ENCODE measurements around the gene MEIS2. TPM values are rescaled to one million over a fixed set of nuclear protein-coding genes. Genes with fewer than 3 reads are reported as not detected.

Gene MEIS2
- total and polyA plus RNA-seq, 2 donors (not counting 3 experiments of a cell fraction or from before 2014, with no cell fraction given): 22.5 to 26.2 TPM

DNA sequence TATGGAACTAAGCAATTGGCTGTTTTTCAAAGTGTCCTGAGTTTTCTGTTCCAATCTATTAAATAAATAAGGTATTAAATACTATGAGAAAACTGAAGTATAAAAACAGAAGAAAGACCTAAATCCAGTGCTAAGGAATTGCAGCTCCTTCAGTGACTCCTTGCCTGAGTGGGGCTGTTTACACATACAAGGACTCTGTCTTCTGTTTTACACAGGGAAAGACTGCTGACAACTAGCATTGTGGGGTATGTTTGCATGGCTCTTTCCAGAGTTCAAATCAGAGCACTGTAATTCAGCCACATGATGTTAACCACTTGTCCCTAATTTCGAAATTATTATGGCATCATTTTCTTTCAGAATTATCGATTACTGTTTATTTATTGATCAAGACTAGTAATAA, 31.3 kb upstream of the MEIS2 start:
- CTCF ChIA-PET: interaction anchor here (0.9 to 4.9 kb wide), 5 partner anchors 8 to 1843 kb away, joined by 3 to 77 read pairs (median 3); no protein-coding TSS in a partner anchor
- no peaks in the 10 kb centered on the region for H3K79me2 ChIP-seq (ENCODE audit: control insufficient read depth, insufficient read depth, low read length)
- H3K4me2 ChIP-seq (ENCODE audit: insufficient read depth, low read length): no peak overlapping the region
- H3K9me3 ChIP-seq (replicated peaks; ENCODE audit: control insufficient read depth, insufficient read depth, low read length): no peaks in the 10 kb centered on the region
- H3K27ac ChIP-seq (ENCODE audit: insufficient read depth, low read depth, low read length): no peak overlapping the region
- FAIRE-seq (no peak), DNase-seq (ENCODE audit: low read depth, low spot score) (no peak)
- H3K9me1 ChIP-seq (replicated peaks; ENCODE audit: control insufficient read depth, extremely low read depth, insufficient read depth, low read length): no peaks in the 10 kb centered on the region
- POLR2A ChIA-PET: no interaction called here
- TF ChIP-seq JUN (IDR thresholded peaks at IDR 0.05; ENCODE audit: borderline replicate concordance, insufficient read depth, insufficient read length, low read depth) (no peak), MYC (IDR thresholded peaks at IDR 0.05; ENCODE audit: low read depth, low read length) (no peak)
- TF ChIP-seq, protein P1, sequence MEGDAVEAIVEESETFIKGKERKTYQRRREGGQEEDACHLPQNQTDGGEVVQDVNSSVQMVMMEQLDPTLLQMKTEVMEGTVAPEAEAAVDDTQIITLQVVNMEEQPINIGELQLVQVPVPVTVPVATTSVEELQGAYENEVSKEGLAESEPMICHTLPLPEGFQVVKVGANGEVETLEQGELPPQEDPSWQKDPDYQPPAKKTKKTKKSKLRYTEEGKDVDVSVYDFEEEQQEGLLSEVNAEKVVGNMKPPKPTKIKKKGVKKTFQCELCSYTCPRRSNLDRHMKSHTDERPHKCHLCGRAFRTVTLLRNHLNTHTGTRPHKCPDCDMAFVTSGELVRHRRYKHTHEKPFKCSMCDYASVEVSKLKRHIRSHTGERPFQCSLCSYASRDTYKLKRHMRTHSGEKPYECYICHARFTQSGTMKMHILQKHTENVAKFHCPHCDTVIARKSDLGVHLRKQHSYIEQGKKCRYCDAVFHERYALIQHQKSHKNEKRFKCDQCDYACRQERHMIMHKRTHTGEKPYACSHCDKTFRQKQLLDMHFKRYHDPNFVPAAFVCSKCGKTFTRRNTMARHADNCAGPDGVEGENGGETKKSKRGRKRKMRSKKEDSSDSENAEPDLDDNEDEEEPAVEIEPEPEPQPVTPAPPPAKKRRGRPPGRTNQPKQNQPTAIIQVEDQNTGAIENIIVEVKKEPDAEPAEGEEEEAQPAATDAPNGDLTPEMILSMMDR (IDR thresholded peaks at IDR 0.05; ENCODE audit: extremely low read depth in 1 of 2, insufficient read depth in 1 of 2, low read depth in 1 of 2, low read length in 2 of 2): no peak
- H3K36me3 ChIP-seq (ENCODE audit: control insufficient read depth in 2 of 2, extremely low read depth in 1 of 2, insufficient read depth in 2 of 2, low read length in 2 of 2): no peaks in the 10 kb centered on the region
- dilution Hi-C loops (cut with MboI; ENCODE audit: extremely low pct_ligation_motif_present, low sequenced_read_pairs) (no loop called here), intact Hi-C loops (cut with micrococcal nuclease) (loop anchor here (5.0 to 10.0 kb wide), 2 partner anchors 489 to 1847 kb away; no protein-coding TSS in a partner anchor)
- H2AFZ ChIP-seq (ENCODE audit: low read depth, low read length): no peak overlapping the region
- peaks cover 20 to 38% of the 10 kb centered on the region in 2 experiments for H3K27me3 ChIP-seq (ENCODE audit: control insufficient read depth in 2 of 2, insufficient read depth in 2 of 2, low read length in 2 of 2)
- no peaks in the 10 kb centered on the region for H4K20me1 ChIP-seq (replicated peaks; ENCODE audit: control insufficient read depth, extremely low read depth, insufficient read depth, low read length)
- BruUV-seq (replicated peaks): no TSS peak
- H3K4me1 ChIP-seq (ENCODE audit: control insufficient read depth, extremely low read depth, insufficient read depth, low read length): no peaks in the 10 kb centered on the region
- H3K9ac ChIP-seq (replicated peaks; ENCODE audit: extremely low read depth, insufficient read depth, low read length): no peak overlapping the region
- no peak overlapping the region for H3K4me3 ChIP-seq (replicated peaks in 1 of 3; ENCODE audit: insufficient read depth in 1 of 3, low read depth in 1 of 3, low read length in 3 of 3)

DNA sequence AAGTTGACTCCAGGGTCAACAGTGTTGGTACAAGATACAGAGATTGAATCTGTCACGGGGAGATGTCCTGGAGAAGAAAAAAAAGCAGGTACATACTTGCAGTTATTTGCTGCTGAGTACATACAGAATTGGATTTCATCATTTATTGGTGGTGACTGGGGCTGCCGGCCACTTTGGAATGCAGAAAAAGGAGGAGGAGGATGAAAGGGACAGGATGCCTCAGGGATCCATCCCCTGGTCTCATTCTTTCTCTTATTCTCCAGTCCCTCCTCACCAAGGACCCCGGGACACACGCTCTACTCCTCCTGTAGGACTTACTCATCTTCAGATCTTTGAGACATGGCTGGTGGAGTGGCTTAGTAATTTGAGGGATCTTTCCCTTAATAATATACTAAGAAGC, 30.0 kb upstream of the MEIS2 start:
- intact Hi-C loops (cut with micrococcal nuclease): loop anchor here (5.0 to 10.0 kb wide), 2 partner anchors 488 to 1846 kb away; no protein-coding TSS in a partner anchor
- H3K36me3 ChIP-seq (ENCODE audit: control insufficient read depth in 2 of 2, extremely low read depth in 1 of 2, insufficient read depth in 2 of 2, low read length in 2 of 2): no peaks in the 10 kb centered on the region
- H3K9me1 ChIP-seq (replicated peaks; ENCODE audit: control insufficient read depth, extremely low read depth, insufficient read depth, low read length): no peaks in the 10 kb centered on the region
- no peaks in the 10 kb centered on the region for H3K9me3 ChIP-seq (replicated peaks; ENCODE audit: control insufficient read depth, insufficient read depth, low read length)
- ChIA-PET CTCF (interaction anchor here (0.8 kb wide), 1 partner anchor 247 kb away, joined by 3 read pairs; no protein-coding TSS in a partner anchor), POLR2A (no interaction called here)
- H3K27ac ChIP-seq (ENCODE audit: insufficient read depth, low read depth, low read length): no peak overlapping the region
- TF ChIP-seq JUN (IDR thresholded peaks at IDR 0.05; ENCODE audit: borderline replicate concordance, insufficient read depth, insufficient read length, low read depth): no peak
- TF ChIP-seq, protein P2, sequence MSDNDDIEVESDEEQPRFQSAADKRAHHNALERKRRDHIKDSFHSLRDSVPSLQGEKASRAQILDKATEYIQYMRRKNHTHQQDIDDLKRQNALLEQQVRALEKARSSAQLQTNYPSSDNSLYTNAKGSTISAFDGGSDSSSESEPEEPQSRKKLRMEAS (IDR thresholded peaks at IDR 0.05; ENCODE audit: insufficient read depth, insufficient read length): no peak
- no peak for TF ChIP-seq POLR2A (IDR thresholded peaks at IDR 0.05; ENCODE audit: low read depth, low read length)
- TF ChIP-seq, protein P1 (IDR thresholded peaks at IDR 0.05; ENCODE audit: extremely low read depth in 1 of 2, insufficient read depth in 1 of 2, low read depth in 1 of 2, low read length in 2 of 2): no peak
- TF ChIP-seq MYC (IDR thresholded peaks at IDR 0.05; ENCODE audit: low read depth, low read length): no peak
- TF ChIP-seq EZH2 (IDR thresholded peaks at IDR 0.05; ENCODE audit: borderline replicate concordance, low read depth, low read length, severe bottlenecking): no peak
- TF ChIP-seq GATA2 (IDR thresholded peaks at IDR 0.05; ENCODE audit: insufficient read depth, insufficient read length, low read depth, low read length): no peak
- no peak for TF ChIP-seq POLR2AphosphoS5 (IDR thresholded peaks at IDR 0.05; ENCODE audit: insufficient read depth, low read depth, low read length)
- no peaks in the 10 kb centered on the region for H3K79me2 ChIP-seq (ENCODE audit: control insufficient read depth, insufficient read depth, low read length)
- H3K4me3 ChIP-seq (replicated peaks in 1 of 3; ENCODE audit: insufficient read depth in 1 of 3, low read depth in 1 of 3, low read length in 3 of 3): no peak overlapping the region
- H3K4me2 ChIP-seq (ENCODE audit: insufficient read depth, low read length): no peak overlapping the region
- dilution Hi-C loops (cut with MboI; ENCODE audit: extremely low pct_ligation_motif_present, low sequenced_read_pairs): no loop called here
- H4K20me1 ChIP-seq (replicated peaks; ENCODE audit: control insufficient read depth, extremely low read depth, insufficient read depth, low read length): no peaks in the 10 kb centered on the region
- FAIRE-seq: no peak
- no peak for DNase-seq (ENCODE audit: low read depth, low spot score)
- H3K27me3 ChIP-seq (ENCODE audit: control insufficient read depth in 2 of 2, insufficient read depth in 2 of 2, low read length in 2 of 2): peaks cover 18 to 38% of the 10 kb centered on the region in 2 experiments
- H3K9ac ChIP-seq (replicated peaks; ENCODE audit: extremely low read depth, insufficient read depth, low read length): no peak overlapping the region
- no peak overlapping the region for H2AFZ ChIP-seq (ENCODE audit: low read depth, low read length)
- no peaks in the 10 kb centered on the region for H3K4me1 ChIP-seq (ENCODE audit: control insufficient read depth, extremely low read depth, insufficient read depth, low read length)
- no TSS peak for BruUV-seq (replicated peaks)
